ENCODE results near the gene RXFP1.

GRCh38 chr4:158572608-158573007 is 50.9 kb downstream of the RXFP1 start:
- TF ChIP-seq EZH2phosphoT487 (IDR thresholded peaks at IDR 0.05; ENCODE audit: insufficient read depth, low read depth), result no peak
- TF ChIP-seq EZH2 (IDR thresholded peaks at IDR 0.05; ENCODE audit: insufficient read depth, poor library complexity, severe bottlenecking), result no peak
